GM21576 (cell line): ENCODE measurements around the gene CD47.
A peak's percentile ranks its signal among the peaks of the same experiment; 100 is the strongest.

Source experiments
- ATAC-seq: cut with Tn5 transposase; IDR thresholded peaks from one replicate; pipeline ENCODE4 v1.9.1; 2021; ENCODE audit warnings: mild to moderate bottlenecking, moderate library complexity; ENCODE audit not compliant: unreplicated experiment

Gene CD47

DNA sequence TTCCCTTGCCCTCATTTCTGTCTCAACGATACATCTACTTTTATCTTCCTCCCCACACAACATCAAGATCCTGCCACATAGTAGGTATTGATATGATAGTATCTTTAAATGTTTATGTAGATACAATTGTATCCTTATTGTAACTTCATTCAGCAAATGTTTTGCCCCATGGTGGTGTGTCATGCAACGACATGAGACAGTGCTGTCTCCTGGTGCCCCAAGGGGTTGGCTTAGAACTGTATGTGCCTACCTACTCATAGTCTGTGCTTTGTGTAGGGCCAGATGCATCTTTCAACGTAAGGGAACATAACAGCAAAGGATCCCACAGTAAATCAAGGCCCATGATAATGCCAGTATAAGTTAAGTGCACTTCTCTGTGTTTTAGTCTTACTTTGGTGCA is 2.8 kb upstream of the CD47 start:
- no peak for ATAC-seq

DNA sequence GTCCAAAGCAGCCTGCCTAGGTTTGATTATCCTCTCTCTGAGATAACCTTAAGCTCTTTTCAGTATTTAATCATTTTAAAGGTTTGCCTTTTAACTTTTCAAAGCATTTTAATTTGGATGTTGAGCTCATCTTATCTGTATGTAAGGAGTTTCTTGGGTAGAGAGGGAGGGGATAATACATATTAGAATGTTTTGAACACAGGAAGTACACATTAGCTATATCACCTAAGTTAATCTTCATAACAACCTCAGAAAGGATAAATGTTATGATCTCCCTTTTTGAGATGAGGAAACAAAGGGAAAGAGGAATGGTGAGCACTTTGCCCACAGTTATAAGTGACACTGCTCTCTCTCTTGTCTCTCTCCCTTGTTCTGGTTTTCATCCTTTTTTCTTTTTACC is 2.2 kb upstream of the CD47 start:
- ATAC-seq = no peak

DNA sequence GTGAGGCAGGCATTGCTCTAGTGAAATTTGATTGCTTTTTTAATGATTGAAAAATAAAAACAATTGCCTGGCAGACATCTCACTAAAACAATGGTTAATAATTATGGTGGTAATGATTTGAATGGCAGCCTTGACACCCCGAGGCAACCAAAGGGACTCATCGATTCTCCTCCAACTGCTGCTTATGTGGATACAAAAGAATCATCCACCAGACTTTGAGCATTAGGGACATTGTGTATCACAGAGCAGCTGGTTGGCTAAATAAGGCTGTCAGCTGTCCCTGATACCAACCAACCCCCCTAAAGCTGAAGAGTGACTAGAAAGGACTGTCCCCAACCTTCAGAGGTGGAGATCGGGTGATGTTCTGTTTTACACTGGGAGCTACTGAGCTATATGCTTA is 1.7 kb upstream of the CD47 start:
- ATAC-seq = no peak

DNA sequence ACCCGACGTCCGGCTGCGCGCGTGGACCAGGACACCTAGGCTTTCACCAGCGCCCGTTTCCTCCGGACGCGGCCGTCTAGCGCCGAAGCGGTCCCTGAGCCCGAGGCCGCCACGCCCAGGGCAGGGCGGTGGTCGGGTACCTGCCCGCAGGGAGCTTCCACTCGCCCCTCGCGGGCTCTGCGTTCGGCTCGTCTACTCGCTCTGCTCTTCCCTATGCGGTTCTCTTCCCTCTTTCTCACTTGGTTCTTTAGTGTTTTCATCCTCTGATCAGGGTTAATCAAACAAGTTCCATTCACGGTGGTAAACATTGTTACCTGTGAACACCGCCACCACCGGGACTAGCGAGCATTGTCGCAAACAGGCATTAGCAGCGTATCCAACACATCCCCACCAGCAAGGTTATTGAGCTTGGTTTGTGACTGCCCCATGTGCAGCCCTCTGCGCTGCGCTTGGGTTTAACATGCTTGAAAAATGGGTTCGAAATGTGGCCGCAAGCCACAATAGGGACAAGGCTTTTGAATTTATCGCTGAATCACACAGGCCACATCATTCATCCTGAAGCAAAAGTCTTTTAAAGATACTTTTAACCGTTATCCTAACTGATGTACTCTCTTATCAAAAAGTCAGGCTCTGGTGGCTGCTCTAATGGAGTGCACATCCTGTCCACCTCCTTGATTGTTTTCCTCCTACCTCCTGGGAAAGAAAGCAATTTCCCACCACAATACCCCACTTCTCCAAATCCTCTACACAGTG is 843 bp upstream of the CD47 start:
- peak; percentile 4 for ATAC-seq

DNA sequence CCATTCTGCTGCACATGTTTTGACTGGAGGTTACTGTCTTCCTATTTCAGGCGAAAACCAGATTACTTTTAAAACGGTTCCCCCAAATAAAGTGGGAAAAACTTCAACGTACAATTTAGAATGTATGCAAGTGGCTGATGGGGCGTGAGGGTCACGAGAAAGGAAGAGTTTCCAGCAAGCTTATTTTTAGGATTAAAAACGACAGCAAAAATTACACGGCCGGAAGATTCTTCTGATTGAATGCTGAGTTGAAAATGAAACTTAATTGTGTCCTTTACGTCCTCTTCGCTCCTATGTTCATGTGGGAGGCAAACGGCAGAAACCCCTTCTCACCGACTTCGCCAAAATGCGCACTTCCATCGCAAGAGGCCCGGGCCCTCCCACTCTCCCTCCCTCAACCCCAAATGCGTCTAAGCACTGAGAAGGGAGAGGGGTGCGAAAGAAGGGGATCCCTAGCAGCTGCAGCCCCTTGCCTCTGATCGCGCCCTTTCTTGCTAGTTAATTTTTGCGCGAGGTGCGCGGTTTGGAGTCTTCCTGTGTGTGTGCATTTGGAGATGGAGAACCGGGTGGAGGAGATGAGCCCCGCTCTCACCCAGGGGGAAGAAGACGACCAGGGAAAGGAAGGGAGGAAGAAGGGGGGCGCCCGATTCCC is 656 bp downstream of the CD47 start:
- ATAC-seq = peak; percentile 12

DNA sequence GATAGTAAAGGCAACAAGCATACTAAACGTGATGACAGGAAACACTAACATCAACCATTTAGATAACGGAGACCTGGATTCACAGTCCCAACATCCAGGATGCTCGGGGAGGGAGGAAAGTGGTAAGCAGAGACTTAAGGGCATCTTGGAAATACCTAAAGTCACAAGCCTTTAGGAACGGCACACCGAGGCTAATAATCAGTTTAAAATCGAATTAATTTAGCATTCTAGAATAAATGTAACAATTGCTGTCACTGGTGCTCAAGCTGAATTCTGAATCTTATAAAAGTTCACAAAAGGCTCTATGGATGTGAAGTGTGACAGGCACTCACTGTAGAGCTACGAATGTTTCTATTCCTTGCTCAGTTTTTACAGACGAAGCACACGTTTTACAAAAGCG is 1.3 kb downstream of the CD47 start:
- no peak for ATAC-seq

DNA sequence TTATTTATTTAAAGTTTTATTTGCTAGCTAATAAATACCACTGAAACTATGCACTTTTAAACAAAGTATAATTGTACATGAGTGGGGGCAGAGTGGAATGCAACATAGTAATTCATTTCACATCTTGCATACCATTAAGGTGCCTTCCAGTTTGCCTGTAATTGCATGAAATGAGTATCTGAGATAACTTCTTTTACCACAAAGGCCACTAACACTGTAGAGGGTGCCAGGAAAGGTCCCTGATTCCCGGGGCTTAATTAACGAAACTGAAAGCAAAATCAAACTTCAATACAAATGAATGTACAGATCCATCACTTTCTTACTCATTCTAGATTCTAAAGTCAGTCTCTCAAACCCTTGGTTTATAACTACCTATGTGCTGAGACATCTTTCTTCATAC is 2.1 kb downstream of the CD47 start:
- no peak for ATAC-seq

DNA sequence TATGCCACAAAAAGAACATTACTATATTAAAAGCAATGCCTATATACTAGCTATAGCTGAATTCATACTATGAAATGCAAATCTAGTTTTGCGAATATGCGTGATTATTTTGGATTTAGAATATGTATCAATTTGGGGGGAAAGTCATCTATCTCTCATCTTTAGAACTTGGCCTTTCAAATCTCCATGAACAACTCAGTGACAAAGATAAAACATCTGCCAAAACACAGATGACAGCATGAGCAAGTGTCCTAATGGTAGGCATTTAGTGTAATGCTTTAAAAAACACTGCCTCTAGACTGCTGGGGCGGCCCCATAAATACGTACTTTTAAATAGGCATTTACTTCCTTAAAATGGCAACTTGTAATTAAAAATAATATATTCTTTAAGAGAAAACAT is 2.7 kb downstream of the CD47 start:
- ATAC-seq = no peak

DNA sequence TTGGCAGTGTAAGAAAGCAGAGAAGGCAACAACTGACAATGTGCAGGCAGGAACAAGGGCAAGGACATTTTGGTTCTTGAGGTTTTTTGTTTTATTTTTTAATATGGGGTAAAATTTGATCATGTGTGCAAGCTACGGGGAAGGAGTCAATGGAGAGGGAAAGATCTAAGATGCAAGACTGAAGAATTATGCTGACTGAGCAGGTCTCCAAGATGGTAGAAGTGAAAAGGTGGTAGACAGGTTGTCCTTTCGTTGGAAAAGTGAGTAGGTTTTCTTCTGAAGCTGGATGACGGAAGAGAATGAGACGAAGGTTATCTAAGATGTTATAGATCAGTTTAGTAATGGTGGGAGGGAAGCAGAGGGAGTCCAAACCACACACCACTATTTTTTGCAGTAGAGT is 4.2 kb downstream of the CD47 start:
- ATAC-seq = no peak

DNA sequence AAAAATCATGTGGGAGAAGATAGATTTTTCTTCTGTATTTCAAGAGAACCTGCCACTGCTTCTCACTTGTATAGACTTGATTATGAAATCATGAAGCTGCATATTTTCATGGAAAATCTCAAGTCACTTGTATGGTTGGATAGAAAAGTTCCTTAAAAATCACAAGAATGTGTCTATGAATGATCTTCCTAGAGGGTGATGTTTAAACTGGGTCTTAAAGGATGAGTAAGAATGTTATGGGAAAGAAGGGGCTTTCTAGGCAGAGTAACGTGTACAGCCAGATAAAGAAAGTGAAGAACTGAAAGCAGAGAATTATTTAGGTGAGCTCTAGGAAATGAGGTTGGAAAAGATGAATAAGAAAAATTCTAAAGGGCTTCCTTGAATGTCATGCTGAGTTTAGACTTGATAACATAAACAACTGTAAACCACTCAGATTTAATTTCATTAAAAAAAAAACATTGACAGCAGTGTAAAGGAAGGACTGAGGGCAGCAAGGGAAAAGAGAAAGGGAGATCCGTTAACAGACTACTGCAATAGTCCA is 5.0 kb downstream of the CD47 start:
- ATAC-seq = no peak

DNA sequence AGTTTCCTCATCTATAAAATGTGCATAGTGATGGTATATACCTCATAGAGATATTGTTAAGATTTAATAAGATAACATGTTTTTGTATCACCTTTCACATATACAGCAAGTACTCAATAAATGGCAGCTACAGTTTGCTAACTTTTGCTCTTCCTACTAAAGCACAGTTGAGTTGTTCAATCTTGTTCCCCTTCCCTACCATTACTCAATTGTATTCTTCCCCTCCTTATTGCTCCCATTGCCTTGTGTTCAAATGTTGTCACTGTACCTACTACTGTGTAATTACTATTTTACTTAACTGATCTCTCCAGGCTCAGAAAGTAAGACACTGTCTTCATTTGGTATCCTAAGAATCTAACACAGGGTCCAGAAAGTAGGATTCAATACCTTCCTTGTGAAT is 5.5 kb downstream of the CD47 start:
- ATAC-seq = no peak

DNA sequence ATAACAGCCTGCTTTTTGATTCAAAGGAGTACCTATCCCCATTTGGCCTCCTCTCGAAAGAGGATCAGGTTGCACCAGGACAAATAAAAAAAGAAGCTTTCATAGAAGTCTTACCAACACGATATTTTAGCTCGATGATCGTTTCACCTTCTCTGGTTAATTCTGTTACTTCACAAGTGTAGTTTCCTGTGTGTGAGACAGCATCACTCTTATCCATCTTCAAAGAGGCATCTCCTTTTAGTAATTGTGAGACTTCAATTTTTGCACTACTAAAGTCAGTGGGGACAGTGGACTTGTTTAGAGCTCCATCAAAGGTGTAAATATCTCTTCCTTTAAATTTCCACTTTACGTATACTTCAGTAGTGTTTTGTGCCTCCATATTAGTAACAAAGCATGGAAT is 11.0 kb downstream of the CD47 start:
- ATAC-seq = no peak

DNA sequence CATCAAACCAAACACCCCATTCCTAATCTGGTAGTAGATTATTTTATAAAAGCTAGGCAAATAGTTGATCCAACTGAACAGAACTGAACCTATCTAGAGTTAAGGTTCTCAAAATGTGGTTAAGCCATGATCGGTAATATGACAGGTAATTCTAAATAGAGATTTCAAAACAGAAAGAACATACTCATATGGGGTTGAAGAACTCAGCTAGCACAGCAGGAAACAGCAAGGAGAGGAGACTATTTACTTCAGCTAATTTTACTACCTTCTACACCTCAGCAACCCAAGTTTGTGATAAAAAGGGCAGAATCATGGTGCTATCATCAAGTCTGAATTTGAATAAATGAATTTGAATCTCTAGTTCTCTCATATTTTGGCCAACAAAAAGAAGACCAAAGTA is 11.8 kb downstream of the CD47 start:
- ATAC-seq = no peak

DNA sequence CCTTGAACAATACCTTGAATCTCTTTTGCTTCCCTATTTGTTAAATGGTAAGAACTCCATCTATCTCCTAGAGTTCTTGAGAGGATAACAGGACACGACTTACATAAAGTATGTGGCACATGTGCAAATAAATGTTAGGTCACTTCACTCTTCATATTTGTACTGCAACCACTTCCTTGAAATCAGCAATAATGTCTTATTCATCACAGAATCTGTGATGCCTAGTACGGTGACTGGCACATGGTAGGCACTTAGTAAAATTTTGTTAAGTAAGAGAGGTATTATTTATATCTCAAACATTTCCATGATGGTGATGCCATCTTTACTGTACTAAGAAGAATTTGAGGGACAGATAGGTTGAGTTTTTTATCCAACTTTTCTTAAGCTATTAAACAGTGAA is 14.3 kb downstream of the CD47 start:
- no peak for ATAC-seq

DNA sequence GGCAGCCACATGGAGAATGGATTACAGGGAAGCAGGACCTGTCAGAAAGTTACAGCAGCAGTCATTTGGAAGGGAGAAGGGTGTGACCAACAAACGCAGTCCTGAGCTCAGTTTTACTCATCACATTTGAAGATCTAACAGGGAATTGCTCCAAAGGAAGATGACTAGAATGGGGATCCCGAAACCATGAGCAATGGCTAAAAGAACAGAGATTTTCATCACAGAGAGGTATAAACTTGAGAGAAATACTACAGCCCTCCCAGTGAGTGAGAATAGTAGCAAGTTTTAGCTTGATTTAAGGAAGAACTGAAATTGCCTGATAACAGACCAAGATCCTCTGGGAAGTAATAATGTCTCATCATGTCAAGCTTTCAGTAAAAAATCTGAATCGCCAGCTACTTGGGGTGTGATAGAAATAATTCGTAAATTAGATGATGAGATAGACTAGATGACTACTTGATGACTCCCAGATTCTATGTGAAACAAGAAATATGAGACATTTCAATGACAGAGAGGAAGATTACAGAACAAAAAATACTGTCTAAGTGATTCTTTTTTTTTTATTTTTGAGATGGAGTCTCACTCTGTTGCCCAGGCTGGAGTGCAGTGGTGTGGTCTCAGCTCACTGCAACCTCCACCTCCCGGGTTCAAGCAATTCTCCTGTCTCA is 16.9 kb downstream of the CD47 start:
- ATAC-seq = no peak

DNA sequence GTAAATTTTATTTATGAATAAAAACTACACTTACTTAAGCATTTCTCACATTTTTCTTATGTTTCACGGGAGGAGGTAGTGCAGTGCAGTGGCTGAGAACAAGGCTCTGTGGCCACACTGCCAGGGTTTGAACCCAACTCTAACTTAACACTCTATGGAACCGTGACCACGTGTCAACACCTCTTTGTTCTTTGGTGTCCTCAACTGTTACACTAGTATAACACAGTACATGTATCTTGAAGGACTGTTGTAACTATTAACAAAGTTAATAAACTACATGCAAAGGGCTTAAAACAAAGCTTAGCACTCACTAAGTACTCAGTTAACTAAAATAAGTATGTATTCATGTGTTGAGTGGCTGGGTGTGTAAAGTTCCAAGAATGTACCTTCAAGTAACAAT is 19.5 kb downstream of the CD47 start:
- no peak for ATAC-seq

DNA sequence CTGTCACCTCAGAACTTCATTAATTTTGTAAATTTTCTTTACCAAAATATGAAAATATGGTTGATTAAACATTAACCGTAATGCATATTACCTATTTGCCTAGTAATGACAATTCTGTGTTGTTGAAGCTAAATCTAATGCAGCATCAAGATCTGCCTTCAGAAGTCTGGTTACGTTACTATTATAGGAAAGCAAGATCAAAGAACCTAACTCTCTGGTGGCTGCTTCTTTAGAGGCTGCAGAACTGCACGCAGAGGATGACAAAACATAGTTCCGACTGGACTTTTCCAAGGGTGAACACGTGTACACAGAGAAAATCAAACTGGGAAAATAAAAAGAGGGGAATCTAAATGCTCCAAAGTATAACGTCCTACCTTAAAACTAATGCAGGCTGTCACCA is 20.5 kb downstream of the CD47 start:
- no peak for ATAC-seq

DNA sequence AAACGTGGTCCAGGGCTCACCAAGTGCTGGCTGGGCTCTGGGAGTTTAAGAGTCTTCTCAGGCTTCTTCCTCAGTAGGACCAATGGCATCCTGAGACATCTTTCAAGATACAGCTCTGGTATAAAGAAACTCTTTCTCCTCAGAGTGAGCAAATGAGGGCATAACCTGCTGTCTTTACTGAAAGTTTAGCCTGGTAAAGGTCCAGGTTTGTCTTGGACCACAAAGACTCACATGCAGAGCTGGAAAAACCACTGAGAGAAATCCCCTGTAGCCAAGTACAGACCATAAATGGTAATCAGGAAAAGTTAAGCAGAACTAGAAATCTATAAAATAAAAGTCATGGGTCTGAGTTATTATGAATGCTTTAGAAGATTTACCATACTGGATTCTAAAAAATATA is 23.1 kb downstream of the CD47 start:
- ATAC-seq = no peak

DNA sequence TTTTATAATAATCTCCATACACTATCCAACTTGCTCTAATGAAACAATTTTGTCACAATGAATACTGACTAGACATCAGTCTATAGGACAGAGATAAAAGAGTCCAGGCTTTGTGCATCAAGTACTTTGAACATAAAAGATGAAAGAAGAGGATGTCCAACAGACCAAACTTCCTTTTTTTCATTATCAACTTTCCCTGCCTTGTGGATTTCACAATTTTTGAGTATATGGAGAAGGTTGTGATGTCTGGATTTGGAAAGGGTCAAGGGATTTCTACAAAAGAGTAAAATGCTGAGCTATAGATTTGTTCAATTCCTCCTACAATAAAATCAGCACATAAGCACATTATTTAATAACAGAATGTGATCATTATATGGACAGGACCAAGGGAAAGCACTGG is 25.7 kb downstream of the CD47 start:
- ATAC-seq = no peak

DNA sequence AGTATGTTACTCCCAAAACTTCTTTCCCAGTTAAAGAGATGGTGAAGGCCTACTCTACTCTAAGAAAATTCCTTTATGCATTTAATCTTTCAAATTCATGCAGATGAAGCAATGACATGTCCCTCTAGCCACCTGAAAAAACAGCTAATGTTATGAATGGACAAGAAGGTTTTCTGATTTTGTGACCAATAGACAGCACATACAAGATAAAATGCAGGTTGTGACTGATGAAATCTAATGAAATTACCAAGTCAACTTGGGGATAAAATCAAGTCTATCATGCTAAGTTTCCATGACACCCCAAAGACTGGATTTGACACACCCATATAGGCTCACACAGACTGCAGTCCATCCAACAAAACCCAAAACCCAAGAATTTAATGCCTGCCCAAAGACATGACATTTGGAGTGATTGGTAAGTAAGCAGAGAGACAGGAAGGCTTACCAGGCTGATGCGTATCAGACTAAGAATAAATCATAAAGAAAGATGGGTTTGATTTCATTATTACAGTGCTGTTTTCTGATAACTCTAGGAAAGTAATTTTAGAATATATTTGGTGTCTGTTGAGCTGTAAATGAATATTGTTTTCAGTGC is 26.4 kb downstream of the CD47 start:
- ATAC-seq = no peak

DNA sequence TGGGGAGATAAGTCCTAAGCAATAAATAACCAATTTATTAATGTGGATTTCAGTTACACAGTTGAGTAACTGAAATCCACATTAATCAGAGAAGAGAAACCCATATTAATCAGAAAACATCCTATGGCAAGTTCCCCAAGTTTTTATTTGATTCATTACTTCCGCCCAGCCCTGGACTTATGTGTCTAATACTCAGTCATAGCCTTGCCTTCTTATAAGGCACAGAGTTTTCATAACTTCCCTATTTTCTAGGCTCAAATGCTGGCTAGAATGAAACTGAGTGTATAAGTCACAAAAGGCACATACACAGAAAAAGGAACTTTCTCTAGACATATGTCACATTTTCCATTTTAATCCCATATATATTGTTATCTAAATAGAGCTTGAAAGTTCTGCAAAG is 28.8 kb downstream of the CD47 start:
- peak; percentile 67 for ATAC-seq

DNA sequence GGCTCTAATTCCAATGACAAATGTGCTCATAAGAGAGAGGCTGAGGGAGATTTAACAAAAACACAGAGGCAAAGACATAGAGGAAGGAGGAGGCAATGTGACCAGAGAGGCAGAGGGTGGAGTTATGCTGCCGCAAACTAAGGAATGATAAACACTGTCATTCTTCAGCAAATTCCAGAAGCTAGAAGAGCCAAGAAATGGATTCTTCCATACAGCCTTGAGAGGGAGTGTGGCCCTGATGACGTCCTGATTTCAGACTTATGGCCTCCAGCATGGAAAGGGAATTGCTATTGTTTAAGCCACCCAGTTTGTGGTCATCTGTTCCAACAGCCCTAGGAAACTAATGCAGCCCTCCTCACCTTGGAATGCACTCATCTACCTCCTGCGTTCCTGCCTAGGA is 30.5 kb downstream of the CD47 start:
- no peak for ATAC-seq
